Pancreas (tissue), 10 donors: ENCODE results near the gene UBN1. TPM values are rescaled to one million over a fixed set of nuclear protein-coding genes. Genes with fewer than 3 reads are reported as not detected.

Source experiments
- ATAC-seq, 4 donors: fragments of 200-7000 bp; cut with Tn5 transposase; one replicate each; pipeline versions ENCODE4 v1.8.0 to v1.9.1; 2020; ENCODE audit warnings: mild to moderate bottlenecking in 4 of 4, moderate library complexity in 4 of 4
- DNase-seq, 6 donors: peaks; one replicate each; pipeline ENCODE4 v3.0.0-alpha.2; 2020
- FAIRE-seq: peaks from 2 replicates; lab custom pipeline; 2012; peaks lifted over from hg19 to GRCh38; lab: Jason Lieb, UNC
- H3K27ac ChIP-seq, 4 donors: fragments of 200-600 bp; sonication (generic); 1 replicate in 3 of 4; 2 replicates in 1 of 4; pipeline versions ENCODE4 v1.5.0 to v1.8.0; 2020
- H3K27me3 ChIP-seq, 4 donors: fragments of 200-600 bp; one replicate each; pipeline ENCODE4 v1.8.0; 2021
- H3K36me3 ChIP-seq, 3 donors: fragments of 200-600 bp; sonication (generic) in 1 of 3; one replicate each; pipeline versions ENCODE4 v1.5.0 to v1.8.0; 2020 to 2021
- H3K4me1 ChIP-seq, 3 donors: fragments of 200-600 bp; one replicate each; pipeline ENCODE4 v1.8.0; 2021
- H3K4me3 ChIP-seq, 4 donors: fragments of 200-600 bp; sonication (generic) in 2 of 4; one replicate each; pipeline versions ENCODE4 v1.5.0 to v1.8.0; 2020 to 2021
- H3K9me3 ChIP-seq, 4 donors: fragments of 200-600 bp; one replicate each; pipeline ENCODE4 v1.8.0; 2021
- WGBS, 2 donors: extraction: QIAGEN DNeasy Blood & Tissue Kit; methylation state at CpG; one replicate each; pipeline ENCODE4 v1.1.7; 2013; 5-methylcytosine and 5-hydroxymethylcytosine counted together
- intact Hi-C, 3 donors: fragments of 100-400 bp; cut with DNase I; formaldehyde crosslinking; loops; one replicate each; pipeline versions ENCODE4 v1.11.1 to v1.14.2; 2022
- polyA plus RNA-seq, 2 donors: library from polyadenylated mRNA; stranded (reverse); fragments of 200-250 nt; gene quantifications; one replicate each; pipeline ENCODE4 v1.2.3, GENCODE V29; 2013
- total RNA-seq, 6 donors: library from RNA; stranded (reverse); fragmentation: NEBNext Ultra II Directional in 4 of 6; extraction: Animal tissue kit (Norgen Biotek cat#: 25700) in 4 of 6; gene quantifications; one replicate each; pipeline versions ENCODE4 v1.2.1 to v1.2.4, GENCODE V29; 2021 to 2023
- TF ChIP-seq, protein P1 (sequence below), 4 donors: fragments of 200-600 bp; sonication (generic) in 3 of 4; IDR thresholded peaks; one replicate each; pipeline versions ENCODE4 v1.5.0 to v1.8.0; 2021; ENCODE audit warnings: antibody characterized with exemption in 4 of 4
- donor health status: healthy with polysubstance abuse.
- donor health status: DM: no; HTN: no; CAD: no; lungs with moderate emphysema.
- donor health status: DM: no; HTN: no; CAD: no.
- donor health status: control.
- donor health status: control.
- donor health status: Bipolar disorder and iron deficiency.
- donor health status: DM: yes; HTN: yes; CAD: no.
- donor health status: DM: no; HTN: no; CAD: no.
- donor health status: DM: no; HTN: no; CAD: no.
- donor health status: DM: yes; HTN: yes; CAD: no.

UBN1 gene
- total and polyA plus RNA-seq, 8 donors, result 8.0 to 17.3 (median 10.9) TPM

DNA sequence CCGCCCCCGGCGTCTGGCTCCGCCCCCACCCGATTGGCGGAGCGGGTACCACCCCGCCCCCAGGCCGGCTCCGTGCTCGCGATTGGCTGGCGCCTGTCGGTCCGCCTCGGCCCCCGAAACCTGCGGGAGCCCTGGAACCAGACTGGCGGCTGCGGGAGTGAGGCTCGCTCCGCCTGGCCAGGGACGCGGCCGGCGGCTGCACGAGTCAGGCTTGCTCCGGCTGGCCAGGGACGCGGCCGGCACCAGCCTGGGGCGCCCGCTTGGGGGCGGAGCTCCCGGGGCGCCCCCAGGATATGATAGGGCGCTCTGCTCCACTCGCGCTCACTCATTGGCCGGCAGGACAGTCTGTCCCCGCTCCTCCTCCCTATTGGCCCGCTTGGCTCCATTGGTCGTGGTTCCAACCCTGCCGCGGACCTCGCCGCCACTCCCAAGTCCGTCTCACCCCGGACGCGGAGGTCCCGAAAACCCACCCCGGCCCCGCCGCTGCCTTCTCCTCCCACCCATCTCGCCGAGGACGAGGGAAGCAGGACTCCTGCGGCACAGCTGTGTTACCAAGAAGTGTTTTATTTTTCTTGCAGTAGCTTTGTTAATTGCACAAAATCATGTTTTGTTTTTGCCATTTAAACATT lies 44.5 kb upstream of the UBN1 start:
- peak; percentile 85 to 93 (median 88) for ATAC-seq
- peak; percentile 89 to 96 (median 94) for DNase-seq
- peak overlapping the region; percentile 58 to 91 (median 82) for H3K4me3 ChIP-seq
- no peak for FAIRE-seq
- H3K9me3 ChIP-seq, result no peaks in the 10 kb centered on the region
- intact Hi-C loops, result loop anchor here in 1 of 3 donors (10.0 kb wide), 1 partner anchor 62 kb away; no protein-coding TSS in a partner anchor
- H3K27ac ChIP-seq, result peak overlapping the region; percentile 67 to 87 (median 78)
- H3K36me3 ChIP-seq, result peaks cover 0 to 13% (median 7%) of the 10 kb centered on the region in 3 donors
- TF ChIP-seq, protein P1, sequence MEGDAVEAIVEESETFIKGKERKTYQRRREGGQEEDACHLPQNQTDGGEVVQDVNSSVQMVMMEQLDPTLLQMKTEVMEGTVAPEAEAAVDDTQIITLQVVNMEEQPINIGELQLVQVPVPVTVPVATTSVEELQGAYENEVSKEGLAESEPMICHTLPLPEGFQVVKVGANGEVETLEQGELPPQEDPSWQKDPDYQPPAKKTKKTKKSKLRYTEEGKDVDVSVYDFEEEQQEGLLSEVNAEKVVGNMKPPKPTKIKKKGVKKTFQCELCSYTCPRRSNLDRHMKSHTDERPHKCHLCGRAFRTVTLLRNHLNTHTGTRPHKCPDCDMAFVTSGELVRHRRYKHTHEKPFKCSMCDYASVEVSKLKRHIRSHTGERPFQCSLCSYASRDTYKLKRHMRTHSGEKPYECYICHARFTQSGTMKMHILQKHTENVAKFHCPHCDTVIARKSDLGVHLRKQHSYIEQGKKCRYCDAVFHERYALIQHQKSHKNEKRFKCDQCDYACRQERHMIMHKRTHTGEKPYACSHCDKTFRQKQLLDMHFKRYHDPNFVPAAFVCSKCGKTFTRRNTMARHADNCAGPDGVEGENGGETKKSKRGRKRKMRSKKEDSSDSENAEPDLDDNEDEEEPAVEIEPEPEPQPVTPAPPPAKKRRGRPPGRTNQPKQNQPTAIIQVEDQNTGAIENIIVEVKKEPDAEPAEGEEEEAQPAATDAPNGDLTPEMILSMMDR (IDR thresholded peaks at IDR 0.05), result peak in 2 of 4 donors; percentile 15 to 17
- 1% methylated on average over 47 to 59 of the region's 59 CpGs for WGBS, 2 donors
- no peaks in the 10 kb centered on the region for H3K27me3 ChIP-seq
- peaks cover 14 to 21% (median 16%) of the 10 kb centered on the region in 3 donors for H3K4me1 ChIP-seq

DNA sequence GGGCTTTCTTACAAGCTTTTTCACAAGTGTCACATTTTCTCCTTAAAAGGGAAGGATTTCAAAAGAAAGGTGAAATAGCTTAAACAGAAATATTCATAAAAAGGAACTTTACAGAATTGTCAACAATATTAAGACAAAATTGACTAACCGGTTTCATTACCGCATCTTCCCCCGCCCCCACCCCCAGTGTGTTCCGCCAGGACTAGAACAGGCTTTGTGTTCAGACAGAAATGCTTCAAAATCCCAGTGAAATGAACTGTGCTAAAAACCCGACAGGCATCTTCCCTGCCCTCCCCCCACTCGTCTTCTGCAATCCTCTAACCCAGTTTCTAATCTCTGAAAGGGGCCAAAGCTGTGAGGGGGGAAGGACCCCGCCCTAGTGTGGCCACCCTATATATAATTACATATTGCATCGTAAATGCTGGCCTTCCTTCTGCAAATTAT lies 43.9 kb upstream of the UBN1 start:
- H3K9me3 ChIP-seq, result no peaks in the 10 kb centered on the region
- TF ChIP-seq, protein P1 (IDR thresholded peaks at IDR 0.05), result no peak
- no peaks in the 10 kb centered on the region for H3K27me3 ChIP-seq
- peak overlapping the region in 1 of 4 donors; percentile 91 for H3K4me3 ChIP-seq
- FAIRE-seq, result no peak
- peaks cover 14 to 21% (median 16%) of the 10 kb centered on the region in 3 donors for H3K4me1 ChIP-seq
- peaks cover 0 to 13% (median 10%) of the 10 kb centered on the region in 3 donors for H3K36me3 ChIP-seq
- H3K27ac ChIP-seq, result peak overlapping the region in 2 of 4 donors; percentile 82 to 87
- intact Hi-C loops, result loop anchor here in 1 of 3 donors (10.0 kb wide), 1 partner anchor 61 kb away; no protein-coding TSS in a partner anchor
- no peak for ATAC-seq
- no peak for DNase-seq
- WGBS, 2 donors, result 46% methylated on average over 8 of the region's 8 CpGs

DNA sequence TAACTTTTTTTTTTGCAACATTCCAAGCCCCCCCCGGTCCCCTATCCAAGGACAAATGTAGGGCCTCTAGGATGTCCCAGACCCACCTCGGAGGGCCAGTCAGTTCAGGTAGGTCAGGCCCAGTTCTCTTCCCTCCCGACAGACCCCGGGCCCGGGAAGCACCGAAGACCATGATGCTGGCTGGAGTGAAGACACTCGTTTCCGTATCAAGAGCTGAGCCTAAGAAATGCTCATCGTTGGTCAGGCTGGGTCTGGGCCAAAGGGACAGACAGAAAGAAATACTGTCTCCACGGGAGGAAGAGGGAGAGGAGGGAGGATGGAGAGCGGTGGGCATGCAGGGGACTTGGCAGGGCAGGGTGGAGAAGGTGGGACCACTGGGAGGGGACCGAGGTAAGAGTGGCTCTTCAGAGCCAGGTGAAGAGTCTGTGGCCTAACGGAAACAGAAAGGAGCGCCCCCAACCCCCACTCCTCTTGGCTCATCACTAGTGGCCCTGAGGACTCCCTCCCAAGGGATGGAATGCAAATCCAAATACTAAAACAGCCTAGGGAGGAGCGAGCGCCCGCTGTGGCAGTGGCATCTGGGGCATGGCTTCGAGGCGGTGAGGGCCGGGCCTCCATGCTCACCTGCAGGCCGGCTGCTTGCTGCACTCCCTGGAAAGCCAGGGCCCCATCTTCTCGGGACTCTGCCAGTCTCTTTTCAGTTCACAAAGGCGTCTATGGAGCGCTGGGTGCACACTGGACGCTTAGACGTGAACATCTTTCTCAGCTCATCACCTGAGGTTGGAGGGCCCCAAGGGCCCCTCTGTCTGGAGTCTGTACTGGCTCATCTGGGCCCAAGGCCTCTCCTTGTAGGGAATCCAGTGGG lies 43.2 kb upstream of the UBN1 start:
- H3K4me3 ChIP-seq, result no peak overlapping the region
- FAIRE-seq, result no peak
- intact Hi-C loops, result loop anchor here in 1 of 3 donors (10.0 kb wide), 1 partner anchor 61 kb away; no protein-coding TSS in a partner anchor

DNA sequence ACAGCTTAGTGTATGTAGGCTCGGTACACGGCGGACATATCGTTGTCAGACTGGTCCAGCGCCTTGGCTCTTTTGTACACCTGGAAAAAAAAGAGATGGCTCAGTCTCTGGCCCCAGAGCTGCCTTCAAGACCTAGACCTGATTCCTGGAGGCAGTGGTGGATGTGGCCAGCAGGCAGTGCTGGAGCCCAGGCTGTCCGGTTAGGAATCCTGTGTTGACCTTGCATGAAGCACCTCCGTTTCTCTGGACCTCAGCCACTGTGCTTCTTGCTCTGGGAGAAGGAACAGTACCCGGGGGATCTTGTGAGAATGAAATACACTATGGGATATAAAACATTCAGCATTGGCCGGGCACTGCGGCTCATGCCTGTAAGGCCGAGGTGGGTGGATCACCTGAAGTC lies 42.0 kb upstream of the UBN1 start:
- H3K4me1 ChIP-seq, result peaks cover 14 to 18% (median 15%) of the 10 kb centered on the region in 3 donors
- no peak overlapping the region for H3K27ac ChIP-seq
- no peak overlapping the region for H3K4me3 ChIP-seq
- intact Hi-C loops, result loop anchor here in 1 of 3 donors (10.0 kb wide), 1 partner anchor 60 kb away; no protein-coding TSS in a partner anchor
- FAIRE-seq, result no peak
- TF ChIP-seq, protein P1 (IDR thresholded peaks at IDR 0.05), result no peak
- H3K36me3 ChIP-seq, result peaks cover 0 to 16% (median 10%) of the 10 kb centered on the region in 3 donors
- no peak for DNase-seq
- H3K27me3 ChIP-seq, result no peaks in the 10 kb centered on the region
- no peaks in the 10 kb centered on the region for H3K9me3 ChIP-seq
- ATAC-seq, result no peak
- 87 to 91% methylated on average over 11 of the region's 11 CpGs for WGBS, 2 donors

More for the DNA sequence above, 43.2 kb upstream of the UBN1 start:
- TF ChIP-seq, protein P1 (IDR thresholded peaks at IDR 0.05), result no peak
- DNase-seq (peak in 4 of 6 donors; percentile 29 to 72 (median 38)), ATAC-seq (no peak)
- Histone ChIP-seq H3K27me3 (no peaks in the 10 kb centered on the region), H3K9me3 (no peaks in the 10 kb centered on the region), H3K27ac (no peak overlapping the region), H3K4me1 (peaks cover 14 to 21% (median 16%) of the 10 kb centered on the region in 3 donors), H3K36me3 (peaks cover 0 to 10% (median 10%) of the 10 kb centered on the region in 3 donors)
- WGBS, 2 donors, result 81 to 85% methylated on average over 26 of the region's 26 CpGs
